NCI-H774 (cell line): ENCODE results near the gene EP400.
"Not testable (repeated sequence)": the region's sequence is repeated elsewhere in the genome, so short reads cannot be mapped to it uniquely, and the experiment has no call there.

ENCODE experiments used
- DNase-seq: peaks from one replicate; lab custom pipeline; 2025; lab: John Stamatoyannopoulos, UW

The EP400 gene

GRCh38 chr12:131948713-131949430 is 870 bp upstream of the EP400 start:
- DNase-seq, result not testable (repeated sequence)

GRCh38 chr12:131950182-131950913 is 606 bp downstream of the EP400 start:
- no peak for DNase-seq

GRCh38 chr12:131953810-131954209 is 4.1 kb downstream of the EP400 start:
- DNase-seq, result not testable (repeated sequence)

- DNase-seq, result not testable (repeated sequence)
Measured at GRCh38 chr12:131954460-131954859, 4.7 kb downstream of the EP400 start.

GRCh38 chr12:131959116-131959515 is 9.4 kb downstream of the EP400 start:
- no peak for DNase-seq

- no peak for DNase-seq
Measured at GRCh38 chr12:131959641-131960589, 10.2 kb downstream of the EP400 start.

GRCh38 chr12:131960590-131961325 is 11.0 kb downstream of the EP400 start:
- not testable (repeated sequence) for DNase-seq

- not testable (repeated sequence) for DNase-seq
Measured at GRCh38 chr12:131961328-131961727, 11.6 kb downstream of the EP400 start.

GRCh38 chr12:131962069-131962468 is 12.3 kb downstream of the EP400 start:
- no peak for DNase-seq

GRCh38 chr12:131963381-131963780 is 13.6 kb downstream of the EP400 start:
- DNase-seq, result no peak

GRCh38 chr12:131965073-131965472 is 15.3 kb downstream of the EP400 start:
- no peak for DNase-seq

- DNase-seq, result peak; percentile 51
Measured at GRCh38 chr12:131971226-131971625, 21.5 kb downstream of the EP400 start.

- DNase-seq, result no peak
Measured at GRCh38 chr12:131975228-131975627, 25.5 kb downstream of the EP400 start.

- no peak for DNase-seq
Measured at GRCh38 chr12:131979606-131980005, 29.9 kb downstream of the EP400 start.

GRCh38 chr12:131980263-131980662 is 30.5 kb downstream of the EP400 start:
- DNase-seq, result no peak

- no peak for DNase-seq
Measured at GRCh38 chr12:131981388-131981787, 31.6 kb downstream of the EP400 start.

GRCh38 chr12:131982041-131982440 is 32.3 kb downstream of the EP400 start:
- DNase-seq, result no peak

GRCh38 chr12:131983026-131983425 is 33.3 kb downstream of the EP400 start:
- no peak for DNase-seq

- no peak for DNase-seq
Measured at GRCh38 chr12:131983554-131983953, 33.8 kb downstream of the EP400 start.

GRCh38 chr12:131984334-131984733 is 34.6 kb downstream of the EP400 start:
- no peak for DNase-seq

- DNase-seq, result not testable (repeated sequence)
Measured at GRCh38 chr12:131985510-131985875, 35.8 kb downstream of the EP400 start.

- no peak for DNase-seq
Measured at GRCh38 chr12:131986361-131986760, 36.6 kb downstream of the EP400 start.
